Caco-2 (cell line): Measurements from ENCODE around the gene RPS18. TPM values are rescaled to one million over a fixed set of nuclear protein-coding genes. Genes with fewer than 3 reads are reported as not detected.
A peak's percentile ranks its signal among the peaks of the same experiment; 100 is the strongest.

Experiments used
- BruUV-seq: library from RNA; stranded (reverse); fragments of 400-500 nt; replicated peaks from 2 replicates; lab custom pipeline; 2021; lab: Mats Ljungman, UMichigan
- CTCF ChIA-PET: fragments of 300-600 bp; sonication (Branson Sonifier 250); formaldehyde crosslinking; loops from one replicate; lab custom pipeline; 2022; ENCODE audit warnings: antibody characterized with exemption; lab: Charles Lee
- POLR2A ChIA-PET: fragments of 300-600 bp; sonication (Branson Sonifier 250); formaldehyde crosslinking; loops from one replicate; lab custom pipeline; 2022; ENCODE audit warnings: antibody characterized with exemption; lab: Charles Lee
- DNase-seq, 2 experiments: peaks; one replicate each; pipeline versions ENCODE4 v3.0.0 to v3.0.0-alpha.2; 2020 to 2022
- H3K27me3 ChIP-seq: replicated peaks from 2 replicates; pipeline ENCODE4 v1.6.0; 2011; ENCODE audit warnings: low read length; ENCODE audit not compliant: control insufficient read depth, insufficient read depth
- H3K36me3 ChIP-seq: 2 replicates; pipeline ENCODE4 v1.5.1; 2011; ENCODE audit warnings: low read length; ENCODE audit not compliant: control insufficient read depth, insufficient read depth
- H3K4me1 ChIP-seq: fragments of 250-450 bp; sonication (Bioruptor Pico); 2 replicates; pipeline ENCODE4 v1.5.1; 2020; ENCODE audit warnings: mild to moderate bottlenecking
- H3K4me3 ChIP-seq: 2 replicates; pipeline ENCODE4 v1.5.1; 2011; ENCODE audit warnings: low read depth, mild to moderate bottlenecking, control low read depth, low read length
- H3K9me3 ChIP-seq: fragments of 250-450 bp; sonication (Bioruptor Pico); 2 replicates; pipeline ENCODE4 v1.5.1; 2020; ENCODE audit warnings: mild to moderate bottlenecking, moderate library complexity
- H3K27ac Mint-ChIP-seq: one replicate; pipeline ENCODE4 v1.8.0; 2022; ENCODE audit warnings: mixed read lengths; ENCODE audit not compliant: unreplicated experiment
- H3K27me3 Mint-ChIP-seq: one replicate; pipeline ENCODE4 v1.8.0; 2022; ENCODE audit warnings: mixed read lengths; ENCODE audit not compliant: insufficient read depth, unreplicated experiment
- H3K36me3 Mint-ChIP-seq: one replicate; pipeline ENCODE4 v1.8.0; 2022; ENCODE audit warnings: mild to moderate bottlenecking, mixed read lengths; ENCODE audit not compliant: insufficient read depth, unreplicated experiment
- H3K4me1 Mint-ChIP-seq: one replicate; pipeline ENCODE4 v1.8.0; 2022; ENCODE audit warnings: low read depth, mixed read lengths; ENCODE audit not compliant: unreplicated experiment
- H3K4me3 Mint-ChIP-seq: one replicate; pipeline ENCODE4 v1.8.0; 2022; ENCODE audit warnings: mild to moderate bottlenecking, moderate library complexity, mixed read lengths; ENCODE audit not compliant: unreplicated experiment
- H3K9me3 Mint-ChIP-seq: one replicate; pipeline ENCODE4 v1.8.0; 2022; ENCODE audit warnings: mixed read lengths; ENCODE audit not compliant: unreplicated experiment
- CTCF ChIP-seq, 2 experiments: fragments of 200-600 bp in 1 of 2; IDR thresholded peaks; 1 replicate in 1 of 2; 2 replicates in 1 of 2; pipeline versions ENCODE4 v1.5.1 to v1.8.0; 2011 to 2022; ENCODE audit warnings: antibody characterized with exemption in 1 of 2, control low read depth in 1 of 2, inconsistent platforms in 1 of 2, low read depth in 1 of 2, low read length in 1 of 2, mild to moderate bottlenecking in 1 of 2, moderate library complexity in 1 of 2; ENCODE audit not compliant: insufficient read depth in 1 of 2, severe bottlenecking in 1 of 2, unreplicated experiment in 1 of 2
- intact Hi-C: fragments of 100-400 bp; cut with micrococcal nuclease; formaldehyde crosslinking; loops from one replicate; pipeline ENCODE4 v1.10.0; 2022; ENCODE audit not compliant: unreplicated experiment
- total RNA-seq: library from RNA; stranded (reverse); gene quantifications from 2 replicates; pipeline ENCODE4 v1.2.3, GENCODE V29; 2022

The RPS18 gene
- total RNA-seq, 1 experiment from 2014 or later: 2,340 TPM

- H3K4me1 Mint-ChIP-seq: no peaks in the 10 kb centered on the region
- Histone ChIP-seq H3K4me3 (no peak overlapping the region), H3K9me3 (no peaks in the 10 kb centered on the region), H3K27me3 (no peaks in the 10 kb centered on the region), H3K4me1 (no peaks in the 10 kb centered on the region; the same call in 1 of the 2 replicates), H3K36me3 (no peaks in the 10 kb centered on the region)
- no peaks in the 10 kb centered on the region for H3K27me3 Mint-ChIP-seq
- H3K4me3 Mint-ChIP-seq: no peak overlapping the region
- intact Hi-C loops: no loop called here
- ChIA-PET CTCF (no interaction called here), POLR2A (no interaction called here)
- DNase-seq: no peak
- H3K27ac Mint-ChIP-seq: no peak overlapping the region
- no peaks in the 10 kb centered on the region for H3K9me3 Mint-ChIP-seq
- no peak for TF ChIP-seq CTCF (IDR thresholded peaks at IDR 0.05; ENCODE audit: insufficient read depth in 1 of 2, low read depth in 1 of 2, low read length in 1 of 2, severe bottlenecking in 1 of 2, unreplicated experiment in 1 of 2)
- BruUV-seq: no TSS peak
- peaks cover 16% of the 10 kb centered on the region for H3K36me3 Mint-ChIP-seq
Observed at GRCh38 chr6:33305052-33305451, 33.2 kb downstream of the RPS18 start.

GRCh38 chr6:33306356-33306755, 34.5 kb downstream of the RPS18 start:
- ChIA-PET CTCF (no interaction called here), POLR2A (no interaction called here)
- intact Hi-C loops: no loop called here
- Mint-ChIP-seq H3K27me3 (no peaks in the 10 kb centered on the region), H3K27ac (no peak overlapping the region), H3K4me1 (no peaks in the 10 kb centered on the region), H3K9me3 (no peaks in the 10 kb centered on the region), H3K36me3 (peaks cover 11% of the 10 kb centered on the region), H3K4me3 (no peak overlapping the region)
- no peak for TF ChIP-seq CTCF (IDR thresholded peaks at IDR 0.05; ENCODE audit: insufficient read depth in 1 of 2, low read depth in 1 of 2, low read length in 1 of 2, severe bottlenecking in 1 of 2, unreplicated experiment in 1 of 2)
- no peak for DNase-seq
- Histone ChIP-seq H3K36me3 (no peaks in the 10 kb centered on the region), H3K4me3 (no peak overlapping the region), H3K4me1 (no peaks in the 10 kb centered on the region), H3K9me3 (no peaks in the 10 kb centered on the region), H3K27me3 (no peaks in the 10 kb centered on the region)
- BruUV-seq: no TSS peak

- peak in 1 of 2 experiments; percentile 19 for TF ChIP-seq CTCF (IDR thresholded peaks at IDR 0.05; ENCODE audit: insufficient read depth in 1 of 2, low read depth in 1 of 2, low read length in 1 of 2, severe bottlenecking in 1 of 2, unreplicated experiment in 1 of 2)
- POLR2A ChIA-PET: interaction anchor here (0.6 to 1.4 kb wide), 5 partner anchors 13 to 1219 kb away, joined by 3 to 8 read pairs (median 3); partner anchors contain the start of genes RGL2, RPS18 and VPS52
- H3K9me3 Mint-ChIP-seq: no peaks in the 10 kb centered on the region
- intact Hi-C loops: loop anchor here (1.0 to 5.0 kb wide), 3 partner anchors 13 to 35 kb away; no protein-coding TSS in a partner anchor
- peaks cover 41% of the 10 kb centered on the region for H3K36me3 Mint-ChIP-seq
- CTCF ChIA-PET: interaction anchor here (0.6 to 2.2 kb wide), 5 partner anchors 13 to 113 kb away, joined by 3 to 15 read pairs (median 3); partner anchors contain the start of gene PHF1
- H3K4me1 Mint-ChIP-seq: peaks cover 8% of the 10 kb centered on the region
- peak overlapping the region; percentile 98 for H3K4me3 Mint-ChIP-seq
- peaks cover 4% of the 10 kb centered on the region for H3K36me3 ChIP-seq
- H3K4me3 ChIP-seq: peak overlapping the region; percentile 85
- no peaks in the 10 kb centered on the region for H3K27me3 Mint-ChIP-seq
- peak; percentile 85 to 88 for DNase-seq
- no peaks in the 10 kb centered on the region for H3K27me3 ChIP-seq
- H3K9me3 ChIP-seq: no peaks in the 10 kb centered on the region
- H3K27ac Mint-ChIP-seq: peak overlapping the region; percentile 97
- peaks cover 15% of the 10 kb centered on the region for H3K4me1 ChIP-seq
- no TSS peak for BruUV-seq
Observed at GRCh38 chr6:33312361-33313104, 40.7 kb downstream of the RPS18 start.
